Lung (tissue), 12 donors: ENCODE results near the gene IRAG1. TPM values are rescaled to one million over a fixed set of nuclear protein-coding genes. Genes with fewer than 3 reads are reported as not detected.

Experiments used
- ATAC-seq: fragments of 200-7000 bp; cut with Tn5 transposase; one replicate; pipeline ENCODE4 v1.9.1; 2020; ENCODE audit warnings: moderate number of reproducible peaks; ENCODE audit not compliant: insufficient read depth, low FRiP score
- DNase-seq, 3 donors: peaks; one replicate each; pipeline ENCODE4 v3.0.0-alpha.2; 2013 to 2017
- H3K27ac ChIP-seq, 2 donors: one replicate each; pipeline ENCODE4 v1.5.1; 2013; ENCODE audit warnings: mild to moderate bottlenecking in 2 of 2, moderate library complexity in 2 of 2, control low read depth in 1 of 2, inconsistent platforms in 1 of 2, low read depth in 1 of 2, low read length in 1 of 2
- H3K27me3 ChIP-seq, 3 donors: one replicate each; pipeline ENCODE4 v1.5.1; 2013; ENCODE audit warnings: low read length in 2 of 3; ENCODE audit not compliant: control insufficient read depth in 3 of 3, insufficient read depth in 3 of 3
- H3K36me3 ChIP-seq, 4 donors: one replicate each; pipeline ENCODE4 v1.5.1; 2013; ENCODE audit warnings: low read length in 4 of 4, mild to moderate bottlenecking in 1 of 4, moderate library complexity in 1 of 4; ENCODE audit not compliant: control insufficient read depth in 4 of 4, insufficient read depth in 4 of 4
- H3K4me1 ChIP-seq, 5 donors: one replicate each; pipeline ENCODE4 v1.5.1; 2013; ENCODE audit warnings: low read length in 5 of 5, mild to moderate bottlenecking in 2 of 5, moderate library complexity in 1 of 5; ENCODE audit not compliant: control insufficient read depth in 5 of 5, insufficient read depth in 5 of 5
- H3K4me3 ChIP-seq: one replicate; pipeline ENCODE4 v1.5.1; 2013; ENCODE audit warnings: mild to moderate bottlenecking, control low read depth, moderate library complexity
- H3K9ac ChIP-seq, 2 donors: one replicate each; pipeline ENCODE4 v1.5.1; 2013; ENCODE audit warnings: low read length in 2 of 2, control low read depth in 1 of 2; ENCODE audit not compliant: insufficient read depth in 1 of 2
- H3K9me3 ChIP-seq, 4 donors: one replicate each; pipeline ENCODE4 v1.5.1; 2013; ENCODE audit warnings: low read length in 3 of 4, mild to moderate bottlenecking in 1 of 4, moderate library complexity in 1 of 4; ENCODE audit not compliant: control insufficient read depth in 4 of 4, insufficient read depth in 3 of 4
- WGBS, 2 donors: extraction: QIAGEN DNeasy Blood & Tissue Kit; methylation state at CpG; one replicate each; pipeline ENCODE4 v1.1.7; 2013; 5-methylcytosine and 5-hydroxymethylcytosine counted together
- polyA plus RNA-seq, 2 donors: library from polyadenylated mRNA; stranded (reverse); fragments of 200-250 nt; gene quantifications; one replicate each; pipeline ENCODE4 v1.2.1, GENCODE V29; 2013
- total RNA-seq, 2 donors: library from RNA; depleted of rRNA in 1 of 2; stranded (reverse); fragments of >200 nt in 1 of 2; gene quantifications; one replicate each; pipeline ENCODE4 v1.2.1, GENCODE V29; 2014 to 2021
- TF ChIP-seq, protein P1 (sequence below): IDR thresholded peaks from 2 replicates; pipeline ENCODE4 v1.5.1; 2012; ENCODE audit warnings: mild to moderate bottlenecking; ENCODE audit errors: control extremely low read depth, extremely low read depth
- donor health status: control.
- donor health status: control.
- donor health status: Bipolar disorder and iron deficiency.
- donor health status: healthy.
- donor health status: DM: yes; HTN: yes; CAD: no.

The IRAG1 gene
- total and polyA plus RNA-seq, 4 donors, result 2.8 to 17.0 (median 13.3) TPM

DNA sequence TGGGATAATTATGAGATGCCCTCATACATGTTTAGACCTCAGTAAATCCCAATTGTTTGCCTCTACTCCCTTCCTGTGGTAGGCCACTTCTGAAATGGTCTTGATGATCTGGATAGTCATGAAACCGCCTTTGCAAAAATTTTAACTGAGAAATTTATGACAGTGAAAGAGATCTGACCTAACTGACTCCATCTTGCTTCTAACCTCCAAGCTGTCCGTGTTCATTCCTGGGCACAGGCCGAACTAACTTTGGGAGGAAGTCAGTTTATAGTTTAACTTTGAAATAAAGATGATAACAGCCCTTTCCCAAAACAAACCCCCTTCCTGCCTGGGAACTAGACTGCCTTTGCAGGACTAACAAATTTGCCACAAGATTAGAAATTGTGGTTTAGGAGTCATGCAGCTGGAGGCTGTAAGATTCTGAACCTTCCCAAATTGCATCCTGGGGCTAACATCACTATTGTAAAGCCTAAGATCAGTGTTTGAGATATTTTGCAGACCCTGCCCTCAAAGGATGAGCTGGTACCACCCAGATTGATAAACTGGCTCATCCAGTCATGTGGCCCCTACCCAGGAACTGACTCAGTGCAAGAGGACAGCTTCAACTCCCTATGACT lies 37.6 kb upstream of the IRAG1 start:
- Histone ChIP-seq H3K9ac (no peak overlapping the region), H3K27me3 (no peaks in the 10 kb centered on the region), H3K4me3 (no peak overlapping the region), H3K36me3 (no peaks in the 10 kb centered on the region), H3K9me3 (no peaks in the 10 kb centered on the region), H3K27ac (no peak overlapping the region), H3K4me1 (peaks cover 0 to 25% (median 6%) of the 10 kb centered on the region in 5 donors)
- WGBS, 2 donors, result 61 to 89% methylated on average over 3 of the region's 3 CpGs
- ATAC-seq, result no peak
- TF ChIP-seq, protein P1, sequence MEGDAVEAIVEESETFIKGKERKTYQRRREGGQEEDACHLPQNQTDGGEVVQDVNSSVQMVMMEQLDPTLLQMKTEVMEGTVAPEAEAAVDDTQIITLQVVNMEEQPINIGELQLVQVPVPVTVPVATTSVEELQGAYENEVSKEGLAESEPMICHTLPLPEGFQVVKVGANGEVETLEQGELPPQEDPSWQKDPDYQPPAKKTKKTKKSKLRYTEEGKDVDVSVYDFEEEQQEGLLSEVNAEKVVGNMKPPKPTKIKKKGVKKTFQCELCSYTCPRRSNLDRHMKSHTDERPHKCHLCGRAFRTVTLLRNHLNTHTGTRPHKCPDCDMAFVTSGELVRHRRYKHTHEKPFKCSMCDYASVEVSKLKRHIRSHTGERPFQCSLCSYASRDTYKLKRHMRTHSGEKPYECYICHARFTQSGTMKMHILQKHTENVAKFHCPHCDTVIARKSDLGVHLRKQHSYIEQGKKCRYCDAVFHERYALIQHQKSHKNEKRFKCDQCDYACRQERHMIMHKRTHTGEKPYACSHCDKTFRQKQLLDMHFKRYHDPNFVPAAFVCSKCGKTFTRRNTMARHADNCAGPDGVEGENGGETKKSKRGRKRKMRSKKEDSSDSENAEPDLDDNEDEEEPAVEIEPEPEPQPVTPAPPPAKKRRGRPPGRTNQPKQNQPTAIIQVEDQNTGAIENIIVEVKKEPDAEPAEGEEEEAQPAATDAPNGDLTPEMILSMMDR, result no peak
- DNase-seq, result no peak

DNA sequence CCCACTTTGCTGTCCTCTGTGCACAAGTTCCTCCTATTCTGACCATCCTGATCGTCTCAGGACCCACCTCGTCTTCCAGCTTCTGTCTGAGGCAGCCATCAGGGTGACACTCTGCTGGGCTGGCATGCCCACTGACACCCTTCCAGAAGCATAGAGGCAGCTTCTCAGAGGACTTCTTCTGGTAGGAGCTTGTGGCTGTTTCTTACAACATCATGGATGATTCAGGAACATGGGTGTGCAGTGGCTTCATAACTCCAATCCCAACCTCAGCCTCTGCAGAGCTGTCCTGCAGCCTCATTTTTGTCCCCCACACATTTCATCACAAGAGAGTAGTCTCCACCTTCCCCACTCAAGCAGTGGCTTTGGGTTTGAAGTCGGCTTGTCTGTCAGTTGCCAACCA lies 36.6 kb upstream of the IRAG1 start:
- Histone ChIP-seq H3K4me1 (peaks cover 0 to 18% (median 3%) of the 10 kb centered on the region in 5 donors), H3K36me3 (no peaks in the 10 kb centered on the region), H3K27ac (no peak overlapping the region), H3K9me3 (no peaks in the 10 kb centered on the region), H3K4me3 (no peak overlapping the region), H3K9ac (no peak overlapping the region), H3K27me3 (no peaks in the 10 kb centered on the region)
- 67 to 83% methylated on average over 3 of the region's 3 CpGs for WGBS, 2 donors
- no peak for ATAC-seq
- no peak for DNase-seq
- TF ChIP-seq, protein P1, result no peak

DNA sequence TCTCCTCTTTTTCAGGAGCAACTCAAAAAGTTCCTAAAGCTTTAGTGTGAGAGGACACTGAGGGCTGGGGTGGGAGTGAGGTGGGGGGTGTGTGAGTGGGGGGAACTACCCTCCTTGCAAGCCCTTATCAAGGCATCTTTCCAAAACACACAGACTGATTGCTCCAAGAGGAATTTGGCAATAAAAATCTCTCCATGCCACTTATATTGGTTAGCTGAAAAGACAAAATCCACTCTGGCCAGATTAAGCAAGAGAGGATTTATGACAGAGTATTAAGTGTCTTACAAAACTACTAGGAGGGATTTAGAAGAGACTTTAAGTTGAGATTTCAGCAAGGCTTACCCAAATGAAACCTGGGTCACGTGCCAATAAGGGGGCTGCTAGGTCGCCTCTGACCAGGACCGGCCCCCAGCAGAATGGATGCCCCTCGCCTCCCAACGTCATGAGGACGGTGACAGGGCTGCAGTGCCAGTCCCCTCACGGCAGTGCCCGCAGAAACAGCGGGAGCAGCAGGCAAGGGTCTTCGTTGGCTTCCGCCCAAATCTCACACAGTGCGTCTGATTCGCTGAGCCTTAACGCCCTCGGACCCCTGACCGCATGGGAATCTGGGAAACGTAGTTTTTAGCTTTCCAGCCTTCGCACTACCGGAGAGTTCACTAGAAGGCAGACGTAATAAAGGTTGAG lies 35.4 kb upstream of the IRAG1 start:
- H3K27ac ChIP-seq, result peak overlapping the region in 1 of 2 donors; percentile 75
- TF ChIP-seq, protein P1, result no peak
- no peaks in the 10 kb centered on the region for H3K36me3 ChIP-seq
- H3K9me3 ChIP-seq, result no peaks in the 10 kb centered on the region
- DNase-seq, result peak; percentile 84 to 90 (median 89)
- H3K4me3 ChIP-seq, result no peak overlapping the region
- 64 to 72% methylated on average over 20 of the region's 20 CpGs for WGBS, 2 donors
- peak overlapping the region in 1 of 2 donors; percentile 24 for H3K9ac ChIP-seq
- no peaks in the 10 kb centered on the region for H3K27me3 ChIP-seq
- H3K4me1 ChIP-seq, result peaks cover 0 to 17% (median 0%) of the 10 kb centered on the region in 5 donors
- no peak for ATAC-seq
